Astrocyte (in vitro differentiated cells and primary cell): Measurements from ENCODE around the gene ESRP2.

ENCODE experiments used
- EZH2 ChIP-seq: IDR thresholded peaks from 2 replicates; pipeline ENCODE4 v1.6.1; 2012; ENCODE audit warnings: mild to moderate bottlenecking, low read length, inconsistent platforms; ENCODE audit not compliant: insufficient read depth
- TF ChIP-seq, protein P1 (sequence below): IDR thresholded peaks from 2 replicates; pipeline ENCODE4 v1.5.1; 2011; ENCODE audit warnings: low read depth, mild to moderate bottlenecking, inconsistent platforms, low read length, moderate library complexity; ENCODE audit not compliant: insufficient read depth

DNA sequence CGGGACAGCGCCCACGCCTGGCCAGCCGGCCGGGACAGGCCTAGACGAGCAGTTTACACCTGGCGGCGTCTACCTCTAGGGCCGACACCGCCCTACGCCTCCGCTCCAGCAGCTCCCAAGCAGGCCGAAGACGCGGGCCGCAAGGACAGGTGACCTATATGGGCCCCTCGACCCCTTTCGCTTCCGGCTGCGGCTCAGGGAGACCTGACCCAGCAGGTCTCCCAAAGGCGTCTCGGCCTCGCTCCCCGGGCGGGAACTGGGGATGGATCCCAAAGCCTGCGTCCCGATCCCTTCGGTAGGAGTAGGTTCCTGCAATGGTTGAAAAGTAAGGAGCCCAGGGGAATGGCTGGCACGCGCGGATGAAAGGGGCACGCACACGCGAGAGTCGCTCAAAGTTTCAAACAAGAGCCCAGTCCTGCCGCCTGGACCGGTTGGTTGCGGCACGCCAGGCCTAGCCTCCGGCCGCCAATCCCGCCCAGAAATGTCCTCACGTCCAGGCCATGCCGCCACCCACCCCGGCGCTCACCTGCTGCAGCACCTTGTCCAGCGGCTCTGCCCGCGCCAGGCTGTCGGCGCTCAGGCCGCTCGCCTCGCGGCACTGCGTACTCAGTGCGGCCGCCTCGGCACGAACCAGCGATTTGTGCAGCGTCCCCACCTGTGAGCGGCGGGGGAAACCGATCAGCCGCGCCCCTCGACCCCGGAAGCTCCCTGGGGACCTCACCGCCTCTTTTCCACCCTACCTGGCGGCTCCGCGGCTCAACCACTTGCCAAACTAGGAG lies 630 bp downstream of the ESRP2 start:
- TF ChIP-seq, protein P1, sequence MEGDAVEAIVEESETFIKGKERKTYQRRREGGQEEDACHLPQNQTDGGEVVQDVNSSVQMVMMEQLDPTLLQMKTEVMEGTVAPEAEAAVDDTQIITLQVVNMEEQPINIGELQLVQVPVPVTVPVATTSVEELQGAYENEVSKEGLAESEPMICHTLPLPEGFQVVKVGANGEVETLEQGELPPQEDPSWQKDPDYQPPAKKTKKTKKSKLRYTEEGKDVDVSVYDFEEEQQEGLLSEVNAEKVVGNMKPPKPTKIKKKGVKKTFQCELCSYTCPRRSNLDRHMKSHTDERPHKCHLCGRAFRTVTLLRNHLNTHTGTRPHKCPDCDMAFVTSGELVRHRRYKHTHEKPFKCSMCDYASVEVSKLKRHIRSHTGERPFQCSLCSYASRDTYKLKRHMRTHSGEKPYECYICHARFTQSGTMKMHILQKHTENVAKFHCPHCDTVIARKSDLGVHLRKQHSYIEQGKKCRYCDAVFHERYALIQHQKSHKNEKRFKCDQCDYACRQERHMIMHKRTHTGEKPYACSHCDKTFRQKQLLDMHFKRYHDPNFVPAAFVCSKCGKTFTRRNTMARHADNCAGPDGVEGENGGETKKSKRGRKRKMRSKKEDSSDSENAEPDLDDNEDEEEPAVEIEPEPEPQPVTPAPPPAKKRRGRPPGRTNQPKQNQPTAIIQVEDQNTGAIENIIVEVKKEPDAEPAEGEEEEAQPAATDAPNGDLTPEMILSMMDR: no peak
- peak; percentile 82 for TF ChIP-seq EZH2
